Testis (tissue), 2 donors: ENCODE measurements around the gene NCBP2.

Experiments
- CTCF ChIP-seq, 3 experiments: fragments of 450-650 bp in 2 of 3; fragments of 200-600 bp in 1 of 3; sonication (generic) in 1 of 3; IDR thresholded peaks; one replicate each; pipeline ENCODE4 v1.5.1; 2016 to 2019; ENCODE audit warnings: antibody characterized with exemption in 3 of 3, mild to moderate bottlenecking in 2 of 3, moderate library complexity in 1 of 3
- POLR2A ChIP-seq: fragments of 450-650 bp; IDR thresholded peaks from one replicate; pipeline ENCODE4 v1.6.1; 2017; ENCODE audit warnings: antibody characterized with exemption, mild to moderate bottlenecking, moderate library complexity

- TF ChIP-seq POLR2A, result no peak
- TF ChIP-seq CTCF (IDR thresholded peaks at IDR 0.05), result no peak
Observed at GRCh38 chr3:196983186-196983585, 40.9 kb upstream of the NCBP2 start.
